Stimulated activated CD4-positive, alpha-beta T cell treated with anti-CD3 and anti-CD28 coated beads, Interleukin-12 subunit alpha, Interleukin-12 subunit beta, amount 100 ng/mL, for 4 hours (primary cell): ENCODE data around the gene SYT13.

ENCODE experiments used
- DNase-seq: peaks from one replicate; pipeline ENCODE4 v3.0.0-alpha.2; 2020

Gene SYT13

GRCh38 chr11:45285930-45286632 is at the start of gene SYT13:
Gene SYT13, minus strand, starts transcription at chr11:45286341. Its CDS starts 134 bp downstream, at chr11:45286207.
- no peak for DNase-seq

- DNase-seq = no peak
Observed at GRCh38 chr11:45335434-45335833, 49.3 kb upstream of the SYT13 start.

GRCh38 chr11:45334836-45335235 is 48.7 kb upstream of the SYT13 start:
- no peak for DNase-seq

- no peak for DNase-seq
Observed at GRCh38 chr11:45334410-45334809, 48.3 kb upstream of the SYT13 start.

GRCh38 chr11:45333001-45333971 is 47.1 kb upstream of the SYT13 start:
- no peak for DNase-seq

- DNase-seq = peak; percentile 25
Observed at GRCh38 chr11:45332276-45332934, 46.3 kb upstream of the SYT13 start.

- no peak for DNase-seq
Observed at GRCh38 chr11:45331839-45332238, 45.7 kb upstream of the SYT13 start.

GRCh38 chr11:45328726-45329125 is 42.6 kb upstream of the SYT13 start:
- DNase-seq = no peak

GRCh38 chr11:45324459-45324858 is 38.3 kb upstream of the SYT13 start:
- no peak for DNase-seq

- no peak for DNase-seq
Observed at GRCh38 chr11:45323601-45324249, 37.6 kb upstream of the SYT13 start.

- no peak for DNase-seq
Observed at GRCh38 chr11:45322891-45323600, 36.9 kb upstream of the SYT13 start.

- DNase-seq = no peak
Observed at GRCh38 chr11:45322111-45322705, 36.1 kb upstream of the SYT13 start.

GRCh38 chr11:45321669-45322068 is 35.5 kb upstream of the SYT13 start:
- no peak for DNase-seq

- DNase-seq = no peak
Observed at GRCh38 chr11:45321031-45321595, 35.0 kb upstream of the SYT13 start.

GRCh38 chr11:45320371-45320770 is 34.2 kb upstream of the SYT13 start:
- DNase-seq = no peak

- DNase-seq = no peak
Observed at GRCh38 chr11:45319077-45319476, 32.9 kb upstream of the SYT13 start.

- DNase-seq = no peak
Observed at GRCh38 chr11:45318516-45318915, 32.4 kb upstream of the SYT13 start.

- DNase-seq = no peak
Observed at GRCh38 chr11:45316258-45316657, 30.1 kb upstream of the SYT13 start.

GRCh38 chr11:45314900-45315299 is 28.8 kb upstream of the SYT13 start:
- DNase-seq = no peak

- DNase-seq = no peak
Observed at GRCh38 chr11:45313171-45313865, 27.2 kb upstream of the SYT13 start.
